HCT116 (cell line): Measurements from ENCODE around the gene PPP2R3A.

Source experiments
- EZH2phosphoT487 ChIP-seq: fragments of 200-600 bp; IDR thresholded peaks from 2 replicates; pipeline ENCODE4 v1.6.1; 2018; ENCODE audit warnings: antibody characterized with exemption, borderline replicate concordance
- POLR2A ChIP-seq: IDR thresholded peaks from 2 replicates; pipeline ENCODE4 v1.7.0; 2011; ENCODE audit warnings: borderline replicate concordance; ENCODE audit not compliant: insufficient read depth, insufficient read length; ENCODE audit errors: extremely low read depth
- POLR2AphosphoS5 ChIP-seq: IDR thresholded peaks from 2 replicates; pipeline ENCODE4 v1.6.1; 2011; ENCODE audit warnings: mild to moderate bottlenecking, low read depth, low read length, moderate library complexity
- TF ChIP-seq, protein P1 (sequence below), 3 experiments: fragments of 200-600 bp in 1 of 3; sonication (generic) in 1 of 3; IDR thresholded peaks in 2 of 3; conservative IDR thresholded peaks in 1 of 3; 2 replicates each; pipeline ENCODE4 v1.5.1; 2012 to 2017; ENCODE audit warnings: low read depth in 2 of 3, low read length in 2 of 3, antibody characterized with exemption in 1 of 3, borderline replicate concordance in 1 of 3, control low read depth in 1 of 3, mild to moderate bottlenecking in 1 of 3, mixed read lengths in 1 of 3, mixed run types in 1 of 3, moderate library complexity in 1 of 3; ENCODE audit not compliant: insufficient read depth in 1 of 3
- TF ChIP-seq, protein P2 (sequence below): IDR thresholded peaks from 2 replicates; pipeline ENCODE4 v1.6.1; 2012
- TF ChIP-seq, protein P3 (sequence below): IDR thresholded peaks from 2 replicates; pipeline ENCODE4 v1.6.1; 2012; ENCODE audit warnings: low read depth

DNA sequence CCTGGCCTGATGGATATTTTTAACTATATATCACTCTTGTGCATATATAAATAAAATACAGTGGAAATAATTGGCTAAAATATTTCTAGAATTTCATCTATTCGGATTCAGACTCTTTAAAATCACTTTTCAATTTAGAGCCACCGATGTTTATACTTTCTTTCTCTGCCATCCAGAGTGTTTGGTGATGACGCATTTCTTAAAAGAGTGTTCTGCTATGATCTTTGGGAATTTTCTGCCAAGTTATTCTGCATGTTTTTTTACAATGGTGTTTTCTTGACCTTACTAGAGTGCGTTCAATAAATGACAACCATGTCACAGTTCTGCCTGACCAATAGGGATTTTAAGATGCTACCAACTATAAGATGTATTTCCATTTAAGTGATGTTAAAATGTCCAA is 30.2 kb downstream of the PPP2R3A start:
- TF ChIP-seq, protein P1, sequence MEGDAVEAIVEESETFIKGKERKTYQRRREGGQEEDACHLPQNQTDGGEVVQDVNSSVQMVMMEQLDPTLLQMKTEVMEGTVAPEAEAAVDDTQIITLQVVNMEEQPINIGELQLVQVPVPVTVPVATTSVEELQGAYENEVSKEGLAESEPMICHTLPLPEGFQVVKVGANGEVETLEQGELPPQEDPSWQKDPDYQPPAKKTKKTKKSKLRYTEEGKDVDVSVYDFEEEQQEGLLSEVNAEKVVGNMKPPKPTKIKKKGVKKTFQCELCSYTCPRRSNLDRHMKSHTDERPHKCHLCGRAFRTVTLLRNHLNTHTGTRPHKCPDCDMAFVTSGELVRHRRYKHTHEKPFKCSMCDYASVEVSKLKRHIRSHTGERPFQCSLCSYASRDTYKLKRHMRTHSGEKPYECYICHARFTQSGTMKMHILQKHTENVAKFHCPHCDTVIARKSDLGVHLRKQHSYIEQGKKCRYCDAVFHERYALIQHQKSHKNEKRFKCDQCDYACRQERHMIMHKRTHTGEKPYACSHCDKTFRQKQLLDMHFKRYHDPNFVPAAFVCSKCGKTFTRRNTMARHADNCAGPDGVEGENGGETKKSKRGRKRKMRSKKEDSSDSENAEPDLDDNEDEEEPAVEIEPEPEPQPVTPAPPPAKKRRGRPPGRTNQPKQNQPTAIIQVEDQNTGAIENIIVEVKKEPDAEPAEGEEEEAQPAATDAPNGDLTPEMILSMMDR (IDR thresholded peaks at IDR 0.05 in 2 of 3, conservative IDR thresholded peaks at IDR 0.05 in 1 of 3; ENCODE audit: borderline replicate concordance in 1 of 3, insufficient read depth in 1 of 3, low read depth in 2 of 3, low read length in 2 of 3), result no peak
- TF ChIP-seq, protein P2, sequence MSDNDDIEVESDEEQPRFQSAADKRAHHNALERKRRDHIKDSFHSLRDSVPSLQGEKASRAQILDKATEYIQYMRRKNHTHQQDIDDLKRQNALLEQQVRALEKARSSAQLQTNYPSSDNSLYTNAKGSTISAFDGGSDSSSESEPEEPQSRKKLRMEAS, result no peak
- TF ChIP-seq POLR2AphosphoS5 (no peak), EZH2phosphoT487 (no peak), POLR2A (no peak)
- TF ChIP-seq, protein P3, sequence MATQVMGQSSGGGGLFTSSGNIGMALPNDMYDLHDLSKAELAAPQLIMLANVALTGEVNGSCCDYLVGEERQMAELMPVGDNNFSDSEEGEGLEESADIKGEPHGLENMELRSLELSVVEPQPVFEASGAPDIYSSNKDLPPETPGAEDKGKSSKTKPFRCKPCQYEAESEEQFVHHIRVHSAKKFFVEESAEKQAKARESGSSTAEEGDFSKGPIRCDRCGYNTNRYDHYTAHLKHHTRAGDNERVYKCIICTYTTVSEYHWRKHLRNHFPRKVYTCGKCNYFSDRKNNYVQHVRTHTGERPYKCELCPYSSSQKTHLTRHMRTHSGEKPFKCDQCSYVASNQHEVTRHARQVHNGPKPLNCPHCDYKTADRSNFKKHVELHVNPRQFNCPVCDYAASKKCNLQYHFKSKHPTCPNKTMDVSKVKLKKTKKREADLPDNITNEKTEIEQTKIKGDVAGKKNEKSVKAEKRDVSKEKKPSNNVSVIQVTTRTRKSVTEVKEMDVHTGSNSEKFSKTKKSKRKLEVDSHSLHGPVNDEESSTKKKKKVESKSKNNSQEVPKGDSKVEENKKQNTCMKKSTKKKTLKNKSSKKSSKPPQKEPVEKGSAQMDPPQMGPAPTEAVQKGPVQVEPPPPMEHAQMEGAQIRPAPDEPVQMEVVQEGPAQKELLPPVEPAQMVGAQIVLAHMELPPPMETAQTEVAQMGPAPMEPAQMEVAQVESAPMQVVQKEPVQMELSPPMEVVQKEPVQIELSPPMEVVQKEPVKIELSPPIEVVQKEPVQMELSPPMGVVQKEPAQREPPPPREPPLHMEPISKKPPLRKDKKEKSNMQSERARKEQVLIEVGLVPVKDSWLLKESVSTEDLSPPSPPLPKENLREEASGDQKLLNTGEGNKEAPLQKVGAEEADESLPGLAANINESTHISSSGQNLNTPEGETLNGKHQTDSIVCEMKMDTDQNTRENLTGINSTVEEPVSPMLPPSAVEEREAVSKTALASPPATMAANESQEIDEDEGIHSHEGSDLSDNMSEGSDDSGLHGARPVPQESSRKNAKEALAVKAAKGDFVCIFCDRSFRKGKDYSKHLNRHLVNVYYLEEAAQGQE, result no peak
